HCEC 1CT (cell line): ENCODE measurements around the gene ZNF366.

Experiments
- DNase-seq: peaks from one replicate; pipeline ENCODE4 v3.0.0-alpha.2; 2017

Gene ZNF366

GRCh38 chr5:72507231-72507906 lies at the start of gene ZNF366:
Gene ZNF366 (minus strand): TSS chr5:72507410. CDS start chr5:72461496, 45,914 bp downstream.
- no peak for DNase-seq

GRCh38 chr5:72556351-72557166 lies 49.3 kb upstream of the ZNF366 start:
- peak; percentile 64 for DNase-seq

GRCh38 chr5:72555871-72556270 lies 48.7 kb upstream of the ZNF366 start:
- no peak for DNase-seq

GRCh38 chr5:72554897-72555296 lies 47.7 kb upstream of the ZNF366 start:
- no peak for DNase-seq

GRCh38 chr5:72552041-72552557 lies 44.9 kb upstream of the ZNF366 start:
- peak; percentile 75 for DNase-seq

- no peak for DNase-seq
Measured at GRCh38 chr5:72550595-72550994, 43.4 kb upstream of the ZNF366 start.

GRCh38 chr5:72543811-72544210 lies 36.6 kb upstream of the ZNF366 start:
- DNase-seq = no peak

- DNase-seq = peak; percentile 34
Measured at GRCh38 chr5:72543365-72543764, 36.2 kb upstream of the ZNF366 start.

GRCh38 chr5:72542695-72543094 lies 35.5 kb upstream of the ZNF366 start:
- DNase-seq = no peak

GRCh38 chr5:72541501-72542225 lies 34.5 kb upstream of the ZNF366 start:
- DNase-seq = no peak

GRCh38 chr5:72540759-72541438 lies 33.7 kb upstream of the ZNF366 start:
- DNase-seq = no peak

GRCh38 chr5:72539726-72540125 lies 32.5 kb upstream of the ZNF366 start:
- DNase-seq = no peak

- DNase-seq = no peak
Measured at GRCh38 chr5:72539038-72539437, 31.8 kb upstream of the ZNF366 start.

- no peak for DNase-seq
Measured at GRCh38 chr5:72537166-72537565, 30.0 kb upstream of the ZNF366 start.

- DNase-seq = no peak
Measured at GRCh38 chr5:72531496-72532190, 24.4 kb upstream of the ZNF366 start.

GRCh38 chr5:72530196-72530595 lies 23.0 kb upstream of the ZNF366 start:
- no peak for DNase-seq

- no peak for DNase-seq
Measured at GRCh38 chr5:72529383-72529782, 22.2 kb upstream of the ZNF366 start.

- peak; percentile 90 for DNase-seq
Measured at GRCh38 chr5:72525816-72526215, 18.6 kb upstream of the ZNF366 start.

GRCh38 chr5:72523960-72524582 lies 16.9 kb upstream of the ZNF366 start:
- DNase-seq = peak; percentile 79

GRCh38 chr5:72522607-72523006 lies 15.4 kb upstream of the ZNF366 start:
- no peak for DNase-seq

- no peak for DNase-seq
Measured at GRCh38 chr5:72519111-72519510, 11.9 kb upstream of the ZNF366 start.
